Occipital lobe (tissue), 2 donors: ENCODE measurements around the gene SNRNP25. TPM values are rescaled to one million over a fixed set of nuclear protein-coding genes. Genes with fewer than 3 reads are reported as not detected.
"Not testable (repeated sequence)": the region's sequence is repeated elsewhere in the genome, so short reads cannot be mapped to it uniquely, and the experiment has no call there.

ENCODE experiments used
- DNase-seq: peaks from one replicate; lab custom pipeline; 2025; lab: John Stamatoyannopoulos, UW
- total RNA-seq: library from RNA; depleted of rRNA; stranded (reverse); fragments of >200 nt; gene quantifications from one replicate; pipeline ENCODE4 v1.2.3, GENCODE V29; 2014

SNRNP25 gene
- total RNA-seq, result 11.4 TPM

DNA sequence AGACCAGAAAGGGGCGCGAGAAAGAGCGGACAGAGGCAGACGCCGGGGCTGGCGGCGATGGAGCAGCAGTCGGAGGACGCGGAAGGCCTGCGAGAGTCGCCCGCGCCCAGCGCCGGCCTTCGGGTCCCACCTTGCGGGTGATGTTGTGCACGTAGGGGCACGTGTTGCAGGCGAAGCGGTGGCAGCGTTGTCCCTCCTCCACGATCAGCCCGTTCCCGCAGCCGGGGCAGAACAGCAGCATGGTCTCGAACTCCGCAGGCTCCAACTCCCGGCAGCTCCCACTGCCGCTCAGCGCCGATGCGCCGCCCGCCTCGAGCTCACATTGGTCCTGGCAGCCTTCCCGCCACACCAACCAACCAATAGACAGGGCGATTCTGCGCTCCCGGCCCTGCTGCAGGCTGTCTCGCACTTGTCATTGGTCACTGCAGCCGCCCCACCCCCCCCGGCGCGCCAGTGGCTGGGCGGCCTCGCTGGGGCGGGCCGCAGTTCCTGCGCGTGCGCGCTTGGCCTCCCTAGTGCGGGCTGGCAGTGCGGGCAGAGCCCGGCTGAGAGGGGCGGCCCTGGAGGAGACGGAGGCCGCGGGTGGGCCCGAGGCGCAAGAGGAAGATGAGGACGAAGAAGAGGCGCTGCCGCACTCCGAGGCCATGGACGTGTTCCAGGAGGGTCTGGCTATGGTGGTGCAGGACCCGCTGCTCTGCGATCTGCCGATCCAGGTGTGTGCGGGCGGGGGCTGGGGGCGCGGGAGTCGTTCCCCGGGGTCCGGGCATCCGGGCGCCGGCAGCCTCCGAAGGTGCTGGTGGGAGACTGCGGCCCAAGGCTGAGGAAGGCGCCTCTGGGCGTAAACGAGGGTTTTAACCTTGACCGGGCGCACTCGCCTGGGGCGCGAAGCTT lies at the start of gene SNRNP25, which contains the start of gene POLR3K:
Gene SNRNP25, plus strand, starts transcription at position 483 of the 891 bp plus-strand sequence. Its CDS starts 189 bp downstream, at position 672.
Gene POLR3K, minus strand, starts transcription at position 263 of the 891 bp plus-strand sequence. Its CDS starts 22 bp downstream, at position 241.
- DNase-seq, result peak; percentile 97

DNA sequence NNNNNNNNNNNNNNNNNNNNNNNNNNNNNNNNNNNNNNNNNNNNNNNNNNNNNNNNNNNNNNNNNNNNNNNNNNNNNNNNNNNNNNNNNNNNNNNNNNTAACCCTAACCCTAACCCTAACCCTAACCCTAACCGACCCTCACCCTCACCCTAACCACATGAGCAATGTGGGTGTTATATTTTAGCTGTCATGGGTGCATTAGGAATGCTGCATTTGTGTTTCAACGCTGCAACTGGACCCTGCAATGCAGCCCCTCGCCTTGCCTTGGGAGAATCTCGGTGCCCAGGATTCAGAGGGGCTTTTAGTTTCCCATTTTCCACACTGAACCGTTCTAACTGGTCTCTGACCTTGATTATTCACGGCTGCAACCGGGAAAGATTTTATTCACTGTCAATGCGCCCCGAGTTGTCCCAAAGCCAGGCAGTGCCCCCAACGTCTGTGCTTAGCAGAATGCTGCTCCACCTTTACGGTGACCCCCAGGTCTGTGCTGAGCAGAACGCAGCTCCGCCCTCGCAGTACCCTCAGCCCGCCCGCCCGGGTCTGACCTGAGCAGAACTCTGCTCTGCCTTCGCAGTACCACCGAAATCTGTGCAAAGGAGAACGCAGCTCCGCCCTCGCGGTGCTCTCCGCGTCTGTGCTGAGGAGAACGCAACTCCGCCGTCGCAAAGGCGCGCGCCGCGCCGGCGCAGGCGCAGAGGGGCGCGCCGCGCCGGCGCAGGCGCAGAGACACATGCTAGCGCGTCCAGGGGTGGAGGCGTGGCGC lies 43.5 kb upstream of the SNRNP25 start:
- no peak for DNase-seq

DNA sequence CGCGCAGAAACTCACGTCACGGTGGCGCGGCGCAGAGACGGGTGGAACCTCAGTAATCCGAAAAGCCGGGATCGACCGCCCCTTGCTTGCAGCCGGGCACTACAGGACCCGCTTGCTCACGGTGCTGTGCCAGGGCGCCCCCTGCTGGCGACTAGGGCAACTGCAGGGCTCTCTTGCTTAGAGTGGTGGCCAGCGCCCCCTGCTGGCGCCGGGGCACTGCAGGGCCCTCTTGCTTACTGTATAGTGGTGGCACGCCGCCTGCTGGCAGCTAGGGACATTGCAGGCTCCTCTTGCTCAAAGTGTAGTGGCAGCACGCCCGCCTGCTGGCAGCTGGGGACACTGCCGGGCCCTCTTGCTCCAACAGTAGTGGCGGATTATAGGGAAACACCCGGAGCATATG lies 42.9 kb upstream of the SNRNP25 start:
- not testable (repeated sequence) for DNase-seq

DNA sequence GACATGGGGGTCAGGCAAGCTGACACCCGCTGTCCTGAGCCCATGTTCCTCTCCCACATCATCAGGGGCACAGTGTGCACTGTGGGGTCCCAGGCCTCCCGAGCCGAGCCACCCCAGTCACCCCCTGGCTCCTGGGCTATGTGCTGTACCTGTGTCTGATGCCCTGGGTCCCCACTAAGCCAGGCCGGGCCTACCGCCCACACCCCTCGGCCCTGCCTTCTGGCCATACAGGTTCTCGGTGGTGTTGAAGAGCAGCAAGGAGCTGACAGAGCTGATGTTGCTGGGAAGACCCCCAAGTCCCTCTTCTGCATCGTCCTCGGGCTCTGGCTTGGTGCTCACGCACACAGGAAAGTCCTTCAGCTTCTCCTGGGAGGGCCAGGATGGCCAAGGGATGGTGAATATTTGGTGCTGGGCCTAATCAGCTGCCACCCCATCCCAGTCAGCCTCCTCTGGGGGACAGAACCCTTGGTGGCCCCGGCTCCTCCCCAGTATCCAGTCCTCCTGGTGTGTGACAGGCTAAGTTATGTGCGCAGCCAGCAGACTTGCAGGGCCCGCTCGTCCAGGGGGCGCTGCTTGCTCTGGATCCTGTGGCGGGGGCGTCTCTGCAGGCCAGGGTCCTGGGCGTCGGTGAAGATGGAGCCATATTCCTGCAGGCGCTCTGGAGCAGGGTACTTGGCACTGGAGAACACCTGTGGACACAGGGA lies 36.4 kb upstream of the SNRNP25 start:
- not testable (repeated sequence) for DNase-seq

DNA sequence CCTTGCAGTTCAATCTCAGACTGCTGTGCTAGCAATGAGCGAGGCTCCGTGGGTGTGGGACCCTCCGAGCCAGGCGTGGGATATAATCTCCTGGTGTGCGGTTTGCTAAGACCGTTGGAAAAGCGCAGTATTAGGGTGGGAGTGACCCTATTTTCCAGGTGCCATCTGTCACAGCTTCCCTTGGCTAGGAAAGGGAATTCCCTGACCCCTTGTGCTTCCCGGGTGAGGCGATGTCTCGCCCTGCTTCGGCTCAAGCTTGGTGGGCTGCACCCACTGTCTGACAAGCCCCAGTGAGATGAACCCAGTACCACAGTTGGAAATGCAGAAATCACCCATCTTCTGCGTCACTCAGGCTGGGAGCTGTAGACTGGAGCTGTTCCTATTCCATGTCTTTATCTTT lies 32.7 kb upstream of the SNRNP25 start:
- DNase-seq, result not testable (repeated sequence)

DNA sequence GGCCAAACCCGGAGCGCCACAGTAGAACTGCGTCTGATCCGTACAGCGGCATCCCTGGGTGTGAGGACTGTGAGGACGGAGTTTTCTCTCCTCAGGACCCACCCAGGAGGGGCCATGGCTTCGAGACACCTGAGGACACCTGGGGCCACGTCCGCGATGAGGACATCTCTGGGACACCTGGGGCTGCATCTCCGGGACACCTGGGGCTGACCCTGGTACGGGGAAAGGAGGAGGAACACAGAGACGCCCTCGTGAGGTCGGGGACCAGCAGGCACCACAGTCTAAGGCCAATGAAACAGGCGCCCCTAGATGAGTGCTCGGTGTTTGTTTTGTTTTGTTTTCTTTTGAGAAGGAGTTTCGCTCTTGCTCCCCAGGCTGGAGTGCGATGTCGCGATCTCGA lies 29.5 kb upstream of the SNRNP25 start:
- DNase-seq, result not testable (repeated sequence)

DNA sequence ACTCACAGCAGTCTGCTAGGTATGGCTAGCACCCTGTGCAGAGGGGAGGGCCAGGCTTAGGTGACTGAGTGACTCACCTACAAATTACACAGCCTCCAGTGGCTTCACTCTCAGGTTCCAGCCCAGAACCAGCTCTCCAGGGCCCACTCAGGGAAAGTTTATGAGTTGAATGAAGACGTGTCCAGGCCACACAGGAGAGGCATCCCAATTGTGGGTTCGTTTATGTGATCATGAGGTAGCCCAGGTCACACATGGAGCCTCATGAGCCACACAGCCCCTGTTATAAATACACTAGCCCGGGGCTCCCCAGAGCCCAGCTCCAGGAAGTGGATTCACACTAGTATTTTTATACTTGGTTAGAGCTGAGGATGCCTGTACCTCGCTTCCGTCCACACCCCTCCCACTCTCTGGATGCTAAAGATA lies 27.7 kb upstream of the SNRNP25 start:
- DNase-seq, result not testable (repeated sequence)

DNA sequence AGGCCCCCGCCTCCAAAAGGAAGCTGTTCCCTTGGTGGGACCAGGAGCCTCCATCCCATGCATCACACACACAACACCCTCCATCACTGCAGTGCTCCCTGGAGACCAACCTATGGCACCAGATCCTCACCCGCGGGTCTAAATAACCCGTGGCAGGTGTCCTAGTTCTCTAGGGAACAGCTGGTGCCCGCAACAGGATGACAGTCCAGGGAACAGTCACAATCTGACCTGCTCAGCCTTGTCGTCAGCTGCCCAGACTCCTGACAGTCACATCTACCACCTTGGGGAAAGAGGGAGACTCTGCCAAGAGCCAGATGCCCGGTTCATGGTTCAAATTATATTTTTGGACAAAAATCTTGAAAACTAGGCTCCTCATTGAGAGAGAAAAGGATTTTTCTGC lies 23.0 kb upstream of the SNRNP25 start:
- not testable (repeated sequence) for DNase-seq

DNA sequence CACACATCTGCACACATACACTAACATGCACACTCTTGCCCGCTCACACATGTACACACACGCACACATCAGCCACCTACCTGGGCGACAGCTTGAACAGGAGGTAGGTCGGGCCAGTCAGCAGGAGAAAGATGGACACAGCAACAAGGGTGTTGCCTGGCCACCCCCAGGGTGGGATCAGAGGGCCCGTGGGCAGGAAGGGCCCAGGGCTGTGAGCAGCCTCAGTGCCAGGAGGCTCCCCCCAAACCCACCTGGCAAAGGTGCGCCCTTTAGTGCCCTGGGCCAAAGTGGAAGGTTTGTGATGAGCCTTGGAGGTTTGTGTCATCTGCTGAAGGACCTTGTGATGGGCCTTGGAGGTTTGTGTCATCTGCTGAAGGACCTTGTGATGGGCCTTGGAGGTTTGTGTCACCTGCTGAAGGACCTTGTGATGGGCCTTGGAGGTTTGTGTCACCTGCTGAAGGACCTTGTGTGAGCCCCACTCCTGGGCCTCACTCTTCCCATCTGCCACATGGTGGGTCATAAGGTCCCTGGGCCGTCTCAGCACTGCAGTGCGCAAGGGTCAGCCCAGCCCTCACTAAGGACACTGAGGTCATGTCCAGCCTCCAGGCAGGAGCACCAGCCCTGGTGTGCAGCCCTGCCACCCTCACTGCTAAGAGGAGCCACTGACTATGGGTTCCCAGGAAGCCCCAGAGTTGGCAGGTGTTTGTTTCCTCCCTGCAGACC lies 20.3 kb upstream of the SNRNP25 start:
- DNase-seq, result not testable (repeated sequence)

DNA sequence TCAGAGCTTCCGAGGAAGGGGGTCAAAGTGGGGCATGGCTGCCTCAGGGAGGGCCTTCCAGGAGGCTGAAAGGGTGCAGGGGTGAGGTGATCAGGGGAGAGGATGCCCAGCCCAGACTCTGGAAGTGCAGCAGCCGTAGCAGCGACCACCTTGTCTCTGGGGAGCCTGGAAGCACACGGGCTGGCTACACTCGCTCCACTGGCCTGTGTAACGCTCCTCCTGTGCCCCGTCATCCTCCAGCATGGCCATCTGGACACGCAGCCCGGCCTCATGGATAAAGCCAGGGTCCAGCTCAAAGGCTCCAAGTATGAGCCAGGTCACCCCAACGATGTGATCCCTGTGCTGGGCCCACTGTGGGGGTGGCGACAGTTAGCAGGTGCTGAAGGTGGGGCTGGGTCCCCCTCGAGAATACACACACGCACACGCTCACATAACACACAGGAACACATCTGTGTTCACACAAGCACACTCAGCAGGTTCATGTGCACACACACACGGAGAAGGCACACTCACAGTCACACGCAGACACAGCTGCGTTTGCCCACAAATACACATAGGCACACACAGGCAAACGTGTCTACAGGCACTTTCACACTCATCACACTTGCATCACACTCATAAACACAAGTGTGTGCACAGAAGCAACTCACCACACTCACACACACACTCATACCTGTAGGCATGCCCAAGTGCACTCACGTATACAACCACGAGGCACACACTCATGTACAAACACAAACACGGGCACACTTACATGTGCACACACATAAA lies 19.6 kb upstream of the SNRNP25 start:
- no peak for DNase-seq

DNA sequence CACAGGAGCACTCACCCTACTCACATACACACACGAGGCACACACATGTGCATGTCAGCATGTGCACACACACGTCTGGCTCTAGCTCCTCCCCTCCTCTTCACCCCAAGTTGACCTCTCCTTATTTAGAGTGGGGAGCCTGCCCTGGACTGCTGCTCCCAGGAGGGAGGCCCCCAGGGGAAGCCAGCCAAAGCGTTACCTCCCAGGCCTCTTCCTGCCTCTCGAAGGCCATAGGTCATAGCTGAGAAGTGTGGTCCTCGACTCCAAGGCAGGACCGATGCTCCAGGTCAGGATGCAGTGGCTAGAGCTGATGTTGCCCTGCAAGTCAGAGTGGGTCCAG lies 19.0 kb upstream of the SNRNP25 start:
- DNase-seq, result no peak

DNA sequence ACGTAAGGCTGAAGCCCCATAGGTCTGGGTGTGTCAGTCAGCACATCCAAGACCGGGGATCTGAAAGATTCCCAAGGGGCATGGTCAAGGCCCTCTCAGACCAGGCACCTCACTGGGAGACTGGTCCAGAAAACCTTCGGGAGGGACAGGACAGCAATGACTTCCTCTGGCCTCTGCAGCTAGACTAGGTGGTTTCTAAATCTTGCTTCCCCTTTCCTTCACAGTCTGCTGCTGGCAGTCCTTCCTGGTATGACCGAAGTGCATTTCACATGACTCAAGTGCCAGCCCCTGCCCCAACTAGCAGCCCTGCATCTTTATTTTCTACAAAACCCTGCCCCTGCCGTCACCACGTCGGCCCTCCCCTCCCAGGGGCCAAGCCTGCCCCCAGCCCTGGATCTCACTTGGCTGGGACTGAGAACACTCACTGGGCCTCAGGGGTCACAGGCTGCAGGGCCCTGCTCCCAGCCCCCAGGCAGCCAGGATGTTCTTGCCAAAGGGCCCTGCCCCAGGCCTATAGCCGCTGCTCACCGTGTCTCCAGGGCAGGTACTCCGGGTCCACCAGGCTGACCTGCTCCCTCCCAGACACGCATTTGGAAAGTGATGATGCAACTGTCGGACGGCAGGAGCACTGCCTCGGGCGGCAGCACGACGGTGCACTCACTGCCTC lies 18.5 kb upstream of the SNRNP25 start:
- no peak for DNase-seq

DNA sequence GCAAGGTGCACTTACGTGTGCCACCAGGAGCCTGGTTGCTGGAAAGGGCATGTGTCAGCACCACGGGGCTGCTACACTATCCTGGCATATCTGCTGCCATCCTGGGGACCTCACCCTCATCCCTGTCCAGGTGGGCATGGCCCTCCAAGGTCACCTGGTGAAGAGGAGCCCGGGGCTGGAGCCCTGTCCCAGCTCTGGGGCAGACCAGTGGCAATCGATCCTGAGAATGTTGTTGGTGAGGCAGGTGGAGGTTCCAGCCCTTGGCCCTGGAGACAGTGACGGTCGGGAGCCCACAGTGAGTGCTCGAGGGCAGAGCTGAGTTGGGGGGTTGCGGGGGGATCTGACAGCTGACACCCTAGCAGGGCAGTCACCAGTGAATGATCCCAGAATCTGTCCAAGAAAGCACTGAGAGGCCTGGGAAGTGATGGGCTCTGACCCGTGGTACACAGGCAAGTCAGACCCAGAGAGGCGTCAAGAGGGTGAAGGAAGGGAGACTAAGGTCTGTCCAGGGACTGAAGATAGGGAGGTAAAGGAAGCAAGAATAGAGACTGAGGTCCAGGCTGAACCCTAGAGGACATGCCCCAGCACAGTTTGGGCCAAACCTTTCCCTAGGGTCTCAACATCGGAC lies 17.8 kb upstream of the SNRNP25 start:
- no peak for DNase-seq

DNA sequence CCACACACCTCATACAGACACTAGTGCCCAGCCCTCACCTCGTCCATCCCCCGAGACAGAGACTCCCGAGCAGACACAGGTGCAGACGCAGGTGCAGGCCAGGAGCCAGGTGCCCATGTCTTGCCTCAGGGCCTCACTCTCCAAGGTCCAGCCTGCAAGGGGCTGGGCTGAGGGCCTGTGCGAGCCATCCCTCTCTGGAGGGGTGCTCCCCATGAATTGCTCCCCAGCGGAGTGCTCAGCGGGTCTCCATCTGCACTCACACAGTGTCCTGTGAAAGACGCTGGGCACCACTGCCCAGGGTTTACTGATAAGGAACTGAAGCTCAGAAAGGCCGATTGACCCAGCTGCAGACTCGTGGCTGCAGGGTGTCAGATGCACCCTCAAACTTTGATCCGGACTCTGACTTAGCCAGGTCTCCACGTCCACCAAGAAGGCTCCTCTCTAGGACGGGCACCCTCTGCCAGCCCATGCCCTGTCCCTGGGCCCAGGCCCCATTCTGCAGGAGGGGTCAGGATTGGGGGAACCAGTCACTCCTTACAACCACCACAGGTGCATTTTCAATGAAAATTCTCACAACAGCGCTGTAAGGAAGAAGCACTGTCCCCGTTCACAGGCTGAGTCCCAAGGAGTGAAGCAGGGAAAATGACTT lies 17.2 kb upstream of the SNRNP25 start:
- no peak for DNase-seq

DNA sequence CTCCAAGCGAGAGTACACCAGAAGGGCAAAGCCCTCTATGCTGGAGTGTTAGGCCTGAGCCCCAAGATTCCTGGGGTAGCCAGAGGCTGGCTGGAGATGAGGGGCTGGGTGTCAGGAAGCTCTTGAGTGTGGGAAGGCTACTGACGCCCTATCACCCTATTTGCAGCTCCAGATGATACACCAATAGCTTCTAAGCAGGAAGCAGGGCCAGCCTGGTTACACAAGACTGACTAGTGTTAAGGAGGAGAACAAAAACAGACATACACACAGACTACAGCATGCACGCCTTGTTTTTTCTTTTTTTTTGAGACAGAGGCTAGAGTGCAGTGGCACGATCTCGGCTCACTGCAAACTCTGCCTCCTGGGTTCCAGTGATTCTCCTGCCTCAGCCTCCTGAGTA lies 16.1 kb upstream of the SNRNP25 start:
- no peak for DNase-seq

DNA sequence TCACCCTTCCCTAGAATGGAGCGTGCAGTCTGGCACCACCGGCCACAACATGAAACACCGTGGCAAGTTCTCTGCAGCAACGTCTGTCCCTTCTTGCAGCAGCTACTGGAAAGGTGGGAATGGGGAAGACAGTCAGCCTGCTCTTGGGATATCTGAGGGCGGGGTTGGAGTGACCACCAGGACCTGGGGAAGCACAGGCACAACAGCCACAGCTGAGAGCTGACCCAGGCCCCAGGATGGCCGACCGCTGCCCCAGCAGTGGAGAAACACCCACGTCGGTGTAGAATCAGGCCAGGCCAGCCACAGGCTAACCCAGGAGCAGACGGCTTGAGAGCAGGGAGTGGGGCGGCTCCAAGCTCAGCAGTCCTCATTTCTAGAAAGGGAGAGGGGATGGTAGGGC lies 15.4 kb upstream of the SNRNP25 start:
- DNase-seq, result not testable (repeated sequence)

DNA sequence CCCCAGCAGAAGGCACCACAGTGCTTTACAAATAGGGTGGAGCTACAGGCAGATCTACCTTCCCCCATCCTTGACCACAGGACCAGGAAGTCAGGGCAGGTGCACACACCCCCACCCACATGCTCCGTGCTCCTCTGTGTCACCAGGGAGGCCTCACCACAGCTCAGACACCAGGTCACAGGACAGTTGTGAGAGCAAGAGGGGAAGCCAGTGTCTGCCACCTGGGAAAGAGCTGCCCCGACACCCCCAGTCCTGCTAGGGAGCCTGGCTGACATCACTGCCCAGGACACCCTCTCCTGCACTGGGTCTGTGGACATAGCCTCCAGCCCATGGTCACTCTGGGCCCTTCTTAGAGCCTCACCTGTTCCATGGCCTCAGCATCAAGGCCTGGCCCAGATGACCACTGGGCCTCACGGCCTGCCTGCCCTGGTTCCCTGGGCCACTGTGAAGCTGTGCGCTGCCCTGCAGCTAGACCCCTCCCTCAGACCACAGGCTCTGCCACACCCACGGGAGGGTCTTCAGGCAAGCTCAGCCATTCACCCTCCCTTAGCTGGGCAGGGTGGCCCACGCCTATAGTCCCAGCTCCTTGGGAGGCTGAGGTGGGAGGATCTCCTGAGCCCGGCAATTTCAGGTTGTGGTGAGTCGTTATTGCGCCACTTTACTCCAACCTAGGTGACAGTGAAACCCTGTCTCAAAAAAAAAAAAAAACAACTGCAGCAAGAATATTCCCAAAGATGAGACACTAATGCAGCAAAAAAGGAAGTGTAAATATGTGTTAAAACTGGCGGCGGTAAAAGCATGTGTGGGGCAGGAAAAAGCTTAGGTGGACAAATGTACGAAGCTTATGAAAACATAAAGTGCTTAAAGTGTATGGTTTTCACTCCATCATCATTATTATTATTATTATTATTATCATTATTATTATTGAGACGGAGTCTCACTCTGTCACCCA lies 14.4 kb upstream of the SNRNP25 start:
- no peak for DNase-seq
